NK-92 (cell line): Measurements from ENCODE around the gene ADCY9.
"Not testable (repeated sequence)": the region's sequence is repeated elsewhere in the genome, so short reads cannot be mapped to it uniquely, and the experiment has no call there.

Experiments
- DNase-seq: peaks from one replicate; lab custom pipeline; 2025; ENCODE audit not compliant: unreplicated experiment; lab: John Stamatoyannopoulos, UW

The ADCY9 gene

DNA sequence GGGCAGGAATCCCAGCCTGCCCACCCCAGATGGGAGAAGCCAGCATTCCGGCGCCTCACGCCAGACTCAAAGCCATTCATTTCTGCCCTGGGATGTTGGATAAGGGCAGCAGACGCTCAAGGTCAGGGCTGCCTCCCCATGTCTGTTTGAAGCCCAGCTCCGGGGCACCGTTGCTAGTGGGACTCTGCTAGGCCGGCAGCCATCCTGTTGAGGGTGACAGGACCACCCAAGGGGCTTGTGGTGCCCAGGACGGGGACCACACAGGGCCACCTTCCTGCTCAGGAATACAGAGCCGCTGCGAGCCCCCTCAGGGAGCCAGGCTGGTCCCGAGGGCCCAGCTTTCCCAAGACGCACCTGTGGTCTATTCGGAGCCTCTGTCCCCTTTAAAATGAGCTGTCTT is 134.0 kb downstream of the ADCY9 start:
- DNase-seq, result no peak

GRCh38 chr16:3980253-3981111 is 135.8 kb downstream of the ADCY9 start:
- DNase-seq, result no peak

DNA sequence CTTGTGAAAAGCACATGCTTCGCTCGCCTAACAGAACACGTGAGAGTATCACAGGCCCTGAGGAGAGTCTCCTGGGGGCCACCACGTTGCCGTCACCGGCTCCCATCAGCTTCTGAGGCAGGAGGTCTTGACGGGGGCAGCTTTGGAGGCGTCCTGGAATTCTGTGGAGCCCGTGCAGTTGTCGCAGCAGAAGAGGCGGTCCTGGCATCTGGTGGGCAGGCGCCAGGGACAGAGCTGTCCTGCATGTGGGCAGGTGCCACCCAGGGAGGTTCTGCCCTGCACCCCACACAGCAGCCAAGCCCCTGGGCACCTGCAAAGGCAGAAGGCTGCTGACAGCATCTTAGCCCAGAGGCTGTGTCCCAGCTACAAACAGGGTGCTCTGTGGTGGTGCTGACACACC is 136.7 kb downstream of the ADCY9 start:
- DNase-seq, result no peak

DNA sequence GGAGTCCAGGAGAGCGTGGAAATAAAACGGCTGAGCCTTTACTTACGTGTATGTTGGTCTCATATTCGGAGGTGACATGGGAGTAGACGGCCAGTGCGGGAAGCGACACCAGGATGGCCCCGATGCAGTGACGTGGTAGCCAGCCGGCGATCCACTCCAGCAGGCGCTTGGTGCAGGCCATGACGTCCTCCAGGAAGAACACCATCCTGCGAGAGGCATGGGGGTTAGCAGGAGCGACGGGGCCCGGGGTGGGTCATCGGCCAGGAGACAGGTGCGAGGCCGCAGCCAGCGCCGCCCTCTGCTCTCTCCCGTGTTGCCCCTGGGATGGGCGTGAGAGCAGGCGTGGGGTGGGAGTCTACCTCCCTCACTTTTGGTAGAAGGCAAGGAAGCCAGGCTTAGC is 137.2 kb downstream of the ADCY9 start:
- no peak for DNase-seq

DNA sequence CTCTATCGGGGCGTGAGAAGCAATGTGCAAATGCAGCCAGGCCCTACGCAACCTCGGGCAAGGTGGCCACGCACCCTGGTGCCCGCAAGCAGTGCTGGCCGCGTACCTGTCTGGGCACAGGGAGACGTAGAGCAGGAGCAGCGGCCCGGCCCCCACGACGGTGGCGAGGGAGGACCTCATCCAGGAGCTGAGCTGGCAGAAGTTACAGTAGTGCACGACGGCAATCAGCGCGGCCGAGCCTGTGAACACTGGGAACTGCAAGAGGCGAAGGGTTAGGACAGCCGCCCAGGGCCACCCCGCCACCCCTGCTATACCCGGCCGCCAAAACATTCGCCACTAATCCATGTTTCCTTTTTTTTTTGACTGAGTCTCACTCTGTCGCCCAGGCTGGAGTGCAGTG is 138.9 kb downstream of the ADCY9 start:
- DNase-seq, result no peak

DNA sequence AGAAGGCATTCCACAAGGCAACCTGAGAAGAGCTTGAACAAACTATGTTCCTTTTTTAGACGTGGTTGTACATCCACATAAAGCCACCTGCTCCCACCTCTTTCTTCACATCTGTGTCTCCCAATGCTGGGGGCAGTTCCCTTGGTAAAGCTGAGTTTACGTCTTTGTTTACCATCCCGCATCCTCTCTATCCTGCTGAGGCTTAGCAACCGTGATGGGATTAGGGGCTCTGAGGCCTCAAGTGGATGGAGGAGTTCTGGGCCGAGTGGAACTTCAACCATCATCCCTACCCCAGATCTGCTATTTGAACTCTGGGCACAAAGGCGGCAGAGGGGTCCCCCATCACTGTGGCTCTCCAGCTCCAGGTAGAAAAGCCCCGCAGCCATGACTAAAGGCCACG is 141.5 kb downstream of the ADCY9 start:
- no peak for DNase-seq

DNA sequence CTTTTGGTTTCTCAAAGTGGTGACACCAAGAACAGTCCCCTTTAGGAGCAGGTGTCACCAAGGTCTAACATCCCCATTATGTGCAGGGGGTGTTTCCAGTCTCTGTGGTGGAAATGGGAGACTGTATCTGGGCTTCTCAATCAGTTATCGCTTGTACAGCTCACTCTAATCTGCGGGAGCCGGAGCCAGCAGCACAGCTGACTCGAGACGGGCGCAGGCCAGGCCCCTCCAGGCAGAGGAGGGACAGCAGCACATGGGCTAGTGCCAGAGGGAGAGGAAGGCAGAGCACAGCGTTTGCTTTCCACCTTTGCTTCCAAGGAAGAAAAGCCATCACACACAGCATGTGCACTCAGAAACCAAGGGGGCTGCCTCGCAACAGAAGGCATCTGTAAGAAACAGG is 144.5 kb downstream of the ADCY9 start:
- no peak for DNase-seq

DNA sequence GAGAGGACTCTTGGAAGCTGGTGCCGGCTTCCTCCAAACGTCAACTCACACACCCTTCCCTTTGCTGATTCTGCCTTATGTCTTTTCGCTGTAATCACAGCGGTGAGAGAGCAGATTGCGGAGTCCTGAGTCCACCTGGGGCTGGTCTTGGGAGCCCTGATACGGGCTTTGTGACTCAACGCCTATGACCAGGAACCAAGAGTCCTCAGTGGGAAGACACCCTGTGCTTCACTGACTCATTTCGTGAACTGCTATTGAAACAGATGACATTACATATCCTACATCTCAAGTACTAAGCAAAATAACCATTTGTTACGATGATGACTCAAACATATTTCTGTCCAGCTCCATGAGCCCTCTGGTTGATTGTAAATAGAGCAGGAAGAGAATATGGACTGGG is 145.0 kb downstream of the ADCY9 start:
- no peak for DNase-seq

DNA sequence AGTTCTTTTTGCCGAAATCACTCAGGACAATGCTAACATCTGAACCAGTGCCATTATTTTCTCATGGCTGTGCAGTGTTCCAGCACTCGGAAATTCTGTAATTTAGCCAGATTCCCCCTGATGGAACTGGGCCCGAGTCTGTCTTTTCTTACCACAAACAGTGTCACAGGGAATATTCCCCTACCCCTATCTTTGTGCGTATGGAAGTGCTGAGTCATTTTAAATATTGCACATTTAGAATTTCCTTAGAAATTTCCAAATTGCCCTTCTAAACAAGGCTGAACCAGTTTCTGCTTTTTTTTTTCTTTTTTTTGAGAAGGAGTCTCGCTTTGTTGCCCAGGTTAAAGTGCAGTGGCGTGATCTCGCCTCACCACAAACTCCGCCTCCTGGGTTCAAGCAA is 147.7 kb downstream of the ADCY9 start:
- no peak for DNase-seq

- DNase-seq, result no peak
Measured at GRCh38 chr16:3966681-3967080, 149.6 kb downstream of the ADCY9 start.

DNA sequence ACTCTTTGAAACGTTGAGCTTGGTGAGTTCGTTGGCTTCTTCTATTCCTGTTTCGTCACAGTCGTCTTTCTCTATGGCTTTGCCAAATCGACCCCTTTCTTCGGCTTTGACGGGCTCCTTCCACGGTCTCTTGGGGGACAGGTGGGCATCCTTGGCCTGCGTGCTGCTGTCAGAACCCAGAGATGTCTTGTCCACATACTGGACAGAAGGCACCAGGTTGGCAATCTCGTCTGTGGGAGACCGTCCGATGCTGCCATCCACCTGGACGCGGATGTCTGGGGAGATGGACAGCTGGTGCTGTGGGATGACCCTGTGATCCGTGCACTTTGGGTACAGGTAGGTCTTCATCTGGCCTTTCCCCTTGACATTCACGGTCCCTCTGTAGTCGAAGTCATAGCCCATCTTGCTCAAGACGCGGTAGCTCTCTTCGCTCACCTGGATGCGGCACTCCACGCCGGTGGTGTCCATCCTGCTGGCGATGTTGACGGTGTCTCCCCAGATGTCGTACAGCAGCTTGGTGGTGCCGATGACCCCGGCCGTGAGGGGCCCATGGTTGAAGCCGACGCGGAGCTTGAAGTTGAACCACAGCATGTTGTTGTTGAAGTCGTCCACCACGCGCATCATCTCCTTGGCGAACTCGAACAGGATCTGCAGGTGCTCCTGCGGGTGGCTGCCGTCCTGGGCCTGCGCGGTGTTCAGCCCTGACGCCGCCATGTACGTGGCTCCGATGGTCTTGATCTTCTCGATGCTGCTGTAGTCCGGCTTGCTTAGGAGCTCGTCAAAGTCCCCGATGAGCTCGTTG is 150.3 kb downstream of the ADCY9 start:
- DNase-seq, result no peak

DNA sequence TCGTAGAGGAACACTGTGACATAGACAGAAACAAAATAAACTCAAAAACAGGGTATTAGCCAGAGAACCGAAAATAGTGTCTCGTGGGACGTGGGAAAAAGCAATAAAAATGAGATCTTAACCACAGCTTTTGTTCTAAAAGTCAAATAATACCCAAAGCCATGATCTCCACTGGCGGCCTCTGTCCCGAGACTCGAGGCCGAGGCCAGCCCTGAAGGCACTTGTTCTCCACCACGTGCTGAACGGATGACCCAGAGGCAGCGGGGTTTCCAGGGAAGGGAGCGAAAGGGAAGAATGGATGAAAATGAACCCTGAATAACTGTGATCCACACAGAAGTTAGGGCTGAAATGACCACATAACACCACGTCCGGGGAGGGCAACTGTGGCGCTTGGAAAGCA is 150.9 kb downstream of the ADCY9 start:
- no peak for DNase-seq

DNA sequence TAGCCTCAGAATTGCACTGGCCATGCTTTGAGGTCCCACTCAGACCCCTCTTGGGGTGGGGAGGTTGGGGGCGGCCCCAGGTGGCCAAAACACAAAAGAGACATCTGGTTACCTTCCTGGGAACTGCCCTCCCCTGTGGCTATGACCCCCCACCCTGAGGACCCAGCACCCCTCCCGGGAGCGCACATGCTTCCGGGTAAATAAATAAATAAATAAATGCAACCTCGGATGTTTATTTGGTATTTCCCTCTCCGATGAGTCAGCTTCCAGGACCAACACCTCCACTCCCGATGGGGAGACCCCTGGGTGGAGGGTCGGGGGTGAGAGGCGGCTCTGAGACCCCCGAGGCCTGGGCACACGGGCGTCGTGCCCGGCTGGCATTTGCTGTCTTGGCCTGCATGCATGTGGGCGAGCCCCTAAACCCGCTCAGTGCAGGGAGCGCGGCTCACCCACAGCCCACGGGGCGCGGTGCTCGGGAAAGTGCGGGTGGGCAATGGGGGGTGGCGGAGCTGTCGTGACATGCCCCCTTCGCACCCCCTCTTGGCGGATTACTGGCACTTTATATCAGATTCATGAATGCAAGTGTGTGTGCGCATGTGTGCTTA is 151.5 kb downstream of the ADCY9 start:
- DNase-seq, result no peak

- DNase-seq, result no peak
Measured at GRCh38 chr16:3963886-3964685, 152.2 kb downstream of the ADCY9 start.

GRCh38 chr16:3963203-3963602 is 153.0 kb downstream of the ADCY9 start:
- DNase-seq, result no peak

GRCh38 chr16:3961449-3961849 is 154.8 kb downstream of the ADCY9 start:
- DNase-seq, result no peak

- DNase-seq, result not testable (repeated sequence)
Measured at GRCh38 chr16:3959926-3960590, 156.2 kb downstream of the ADCY9 start.

- DNase-seq, result no peak
Measured at GRCh38 chr16:3959148-3959547, 157.1 kb downstream of the ADCY9 start.

DNA sequence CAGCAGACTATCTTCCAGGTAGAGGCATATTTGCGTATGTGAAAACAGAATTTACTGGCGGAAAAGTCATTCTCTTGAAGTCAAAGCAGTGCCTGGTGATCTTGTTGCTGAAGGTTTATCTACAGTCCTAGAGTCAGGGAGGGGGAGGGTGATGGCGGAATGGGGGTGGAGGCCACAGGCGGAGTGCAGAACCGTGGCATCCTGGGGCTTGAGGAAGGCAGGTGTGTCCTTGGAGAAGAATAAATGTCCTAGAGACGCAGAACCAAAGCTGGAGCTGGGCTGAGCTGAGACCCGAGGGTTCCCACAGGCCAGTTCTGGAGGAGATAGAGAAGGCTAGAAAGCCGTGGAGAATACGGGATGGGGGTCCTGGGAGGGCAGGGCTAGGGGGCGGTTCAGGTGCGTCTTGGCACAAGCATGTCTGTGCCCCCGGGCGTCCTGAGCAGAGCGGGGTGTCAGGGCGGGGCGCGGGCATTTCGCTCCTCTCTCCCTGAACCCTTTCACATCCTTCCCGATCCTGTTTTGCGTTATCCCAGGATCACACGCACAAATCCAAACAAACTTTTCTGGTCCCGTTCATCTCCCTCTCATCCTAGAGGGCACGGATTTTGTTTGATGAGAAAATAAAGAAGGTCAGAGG is 158.8 kb downstream of the ADCY9 start:
- no peak for DNase-seq

DNA sequence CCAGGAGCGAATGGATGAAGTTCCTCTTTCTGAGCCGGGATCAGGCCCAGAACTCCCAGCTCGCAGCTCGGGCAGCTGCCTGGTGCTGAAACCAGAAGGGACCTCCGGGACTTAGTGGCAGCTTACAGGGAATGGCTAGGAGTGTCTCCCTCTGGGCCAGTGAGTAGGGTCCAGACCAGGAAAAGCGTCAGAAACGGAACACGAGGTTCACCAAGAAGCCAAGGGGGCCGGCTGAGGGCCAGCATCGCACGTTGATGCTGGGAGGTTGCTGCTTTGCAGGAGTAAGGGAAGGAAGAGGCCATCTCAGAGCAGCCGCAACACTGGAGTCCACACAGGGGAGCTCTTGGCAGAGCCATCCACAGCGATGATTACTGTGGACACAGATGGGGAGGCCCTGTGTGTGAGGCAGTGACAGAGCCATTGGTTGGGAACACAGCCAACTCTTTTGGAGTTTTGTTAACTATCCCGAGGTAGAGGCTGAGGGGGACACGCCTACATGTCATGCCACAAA is 161.8 kb downstream of the ADCY9 start:
- DNase-seq, result no peak
